ENCODE data around the gene NOTCH1.
"Not testable (repeated sequence)": the region's sequence is repeated elsewhere in the genome, so short reads cannot be mapped to it uniquely, and the experiment has no call there.

The NOTCH1 gene

DNA sequence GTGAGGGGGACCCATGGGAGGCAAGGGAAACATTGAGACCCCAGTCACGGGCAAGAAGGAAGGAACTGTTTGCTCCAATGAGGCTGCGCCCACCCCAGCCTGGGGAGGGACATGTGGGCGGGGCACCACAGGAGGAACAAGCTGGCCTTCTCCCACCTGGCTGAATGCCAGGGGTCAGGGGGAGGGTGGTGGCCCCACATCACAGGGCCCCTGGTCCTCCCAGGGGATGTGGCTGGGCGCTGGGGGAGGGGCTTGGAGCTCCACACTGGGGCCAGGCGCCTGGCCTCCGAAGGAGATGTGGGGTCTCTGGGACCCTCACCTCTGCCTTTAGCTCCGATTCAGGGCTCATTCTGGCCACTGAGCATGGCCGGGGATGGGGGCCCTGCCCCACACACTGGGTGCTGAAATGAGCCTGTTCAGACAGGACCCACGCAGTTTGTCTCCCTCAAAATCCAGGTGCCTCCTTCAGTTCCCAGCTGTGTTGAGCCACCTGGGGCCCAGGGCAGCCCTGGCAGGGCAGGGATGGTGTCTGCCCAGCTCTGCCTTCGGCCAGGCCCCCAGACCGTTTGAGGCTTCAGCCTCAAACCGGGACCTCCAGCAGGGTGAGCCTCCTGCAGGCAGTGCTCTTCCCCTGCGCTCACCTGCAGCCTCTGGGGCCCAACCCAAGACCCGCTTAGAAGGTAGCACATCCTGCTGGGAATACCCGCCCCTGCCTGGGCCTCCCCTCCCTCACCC, 33.2 kb upstream of the NOTCH1 start:
- DNase-seq = peak; percentile 54

- no peak for DNase-seq
Observed at GRCh38 chr9:136578626-136578914, 32.7 kb upstream of the NOTCH1 start.

DNA sequence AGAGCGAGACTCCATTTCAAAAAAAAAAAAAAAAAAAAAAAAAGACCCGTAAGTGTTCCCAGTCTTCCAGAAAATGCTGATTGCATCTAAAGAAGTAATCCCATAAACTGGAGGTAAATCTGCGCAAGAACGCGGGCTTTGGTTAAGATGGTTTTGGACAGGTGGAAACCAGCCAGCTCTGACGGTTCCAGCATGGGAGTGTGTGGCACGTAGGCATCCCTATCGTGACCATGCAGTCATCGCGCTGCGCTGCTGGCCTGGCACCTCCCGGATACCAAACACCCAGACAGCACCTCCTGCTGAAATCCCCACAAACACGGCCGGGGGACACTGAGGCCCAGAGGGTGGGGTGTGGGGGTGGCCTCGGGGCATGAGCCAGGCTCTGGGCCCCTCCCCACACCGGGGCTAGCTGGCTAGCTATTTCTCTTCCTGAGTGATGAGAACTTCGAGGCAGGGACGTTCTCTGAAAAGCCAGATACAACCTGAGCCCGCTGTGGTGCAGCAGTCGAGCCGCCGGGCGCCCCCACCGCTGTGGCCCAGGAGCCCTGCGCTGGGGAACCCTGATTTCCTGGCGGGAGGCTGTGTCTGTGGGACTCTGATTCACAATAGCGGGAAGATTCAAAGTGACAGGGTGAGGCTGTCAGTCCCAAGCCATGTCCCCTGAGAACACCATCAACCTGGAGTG, 32.2 kb upstream of the NOTCH1 start:
- peak; percentile 64 for DNase-seq

GRCh38 chr9:136576269-136576626, 30.4 kb upstream of the NOTCH1 start:
- DNase-seq = no peak

DNA sequence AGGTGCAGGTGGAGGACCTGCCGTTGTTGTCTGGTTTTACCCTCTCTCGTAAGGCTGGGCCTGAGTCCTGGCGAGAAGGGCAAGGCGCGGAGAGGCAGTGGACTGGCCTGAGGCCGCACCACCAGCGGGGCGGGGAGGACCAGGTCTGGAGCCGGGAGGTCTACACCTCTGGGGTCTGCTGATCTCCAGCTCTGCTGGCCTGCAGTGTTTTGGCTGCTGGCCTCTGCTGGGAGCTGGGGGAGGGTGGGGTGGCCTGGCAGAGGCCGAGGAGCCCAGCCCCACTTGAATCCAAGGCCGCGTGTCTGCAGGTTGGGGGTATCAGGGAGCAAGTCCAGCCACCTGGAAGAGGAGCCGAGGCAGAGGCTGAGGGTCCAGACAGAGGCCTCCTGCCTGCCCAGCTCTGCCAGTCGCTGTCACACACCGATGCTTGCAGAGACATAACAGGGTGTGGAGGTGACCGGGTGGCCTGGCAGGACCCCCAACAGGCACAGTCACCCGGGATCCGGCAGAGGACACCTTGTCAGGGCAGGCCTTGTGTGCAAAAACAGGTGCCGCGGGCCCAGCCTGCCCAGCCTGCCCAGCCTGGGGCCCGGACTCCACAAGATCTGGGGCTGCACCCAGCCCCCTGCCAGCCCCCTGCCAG, 29.9 kb upstream of the NOTCH1 start:
- DNase-seq = no peak

DNA sequence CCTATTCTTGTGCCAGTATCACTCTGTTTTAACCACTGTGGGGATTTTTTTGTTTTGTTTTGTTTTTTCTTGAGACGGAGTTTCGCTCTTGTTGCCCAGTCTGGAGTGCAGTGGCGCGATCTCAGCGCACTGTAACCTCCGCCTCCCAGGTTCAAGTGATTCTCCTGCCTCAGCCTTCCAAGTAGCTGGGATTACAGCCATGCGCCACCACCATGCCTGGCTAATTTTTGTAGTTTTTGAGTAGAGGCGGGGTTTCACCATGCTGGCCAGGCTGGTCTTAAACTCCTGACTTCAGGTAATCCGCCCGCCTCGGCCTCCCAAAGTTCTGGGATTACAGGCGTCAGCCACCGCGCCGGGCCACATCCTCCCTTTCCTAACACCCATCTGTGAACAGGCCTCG, 28.8 kb upstream of the NOTCH1 start:
- DNase-seq = not testable (repeated sequence)

GRCh38 chr9:136572828-136573625, 27.2 kb upstream of the NOTCH1 start:
- no peak for DNase-seq

- DNase-seq = peak; percentile 91
Observed at GRCh38 chr9:136572003-136572827, 26.4 kb upstream of the NOTCH1 start.

GRCh38 chr9:136571531-136571930, 25.7 kb upstream of the NOTCH1 start:
- peak; percentile 50 for DNase-seq

DNA sequence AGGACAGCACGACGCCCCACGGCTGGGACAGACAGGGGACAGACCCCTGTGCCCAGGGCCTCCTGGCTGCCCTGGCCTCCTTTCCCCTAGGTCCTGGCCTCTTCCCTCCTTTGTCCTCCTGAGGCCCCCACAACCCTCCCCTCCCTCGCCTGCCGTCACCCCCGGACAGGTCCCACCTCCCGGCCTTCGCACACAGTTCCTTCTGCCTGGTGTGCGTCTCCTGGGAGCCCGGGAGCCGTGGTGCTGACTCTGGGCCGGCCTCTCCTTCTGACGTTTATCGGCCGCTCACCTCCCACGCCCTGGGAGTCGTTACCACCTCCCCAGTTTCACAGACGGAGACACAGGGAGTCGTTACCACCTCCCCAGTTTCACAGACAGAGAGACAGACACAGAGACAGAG, 25.1 kb upstream of the NOTCH1 start:
- DNase-seq = no peak

DNA sequence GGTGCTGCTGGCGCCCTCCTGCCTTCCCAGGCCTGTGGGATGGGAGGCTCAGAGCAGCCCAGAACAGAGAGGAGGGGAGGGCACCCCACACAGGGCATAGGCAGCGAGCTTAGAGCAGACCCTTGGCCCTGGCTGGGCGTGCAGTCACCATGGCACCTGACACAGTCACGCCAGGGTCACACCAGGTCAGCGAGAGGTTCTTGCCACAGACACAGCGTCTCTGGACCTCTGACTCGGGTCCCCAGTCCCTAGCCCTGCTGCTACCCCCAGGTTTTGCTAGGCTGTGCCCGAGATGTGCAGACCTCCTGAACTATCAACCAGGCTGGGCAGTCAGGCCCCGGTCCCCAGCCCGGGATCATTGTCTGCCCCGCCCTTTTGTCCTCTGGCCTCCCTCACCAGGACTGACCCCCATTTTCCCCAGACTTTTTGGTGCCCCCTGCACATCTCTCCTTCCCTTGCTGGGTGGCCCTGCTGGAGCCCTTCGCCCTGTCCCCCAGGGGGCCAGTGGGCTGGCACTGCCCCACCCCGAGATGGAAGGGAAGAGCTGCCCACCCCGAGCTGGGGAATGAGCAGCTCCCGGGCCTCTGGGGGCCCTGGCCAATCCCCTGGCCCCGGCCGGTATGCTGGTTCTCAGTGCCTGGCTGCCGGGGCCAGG, 24.5 kb upstream of the NOTCH1 start:
- no peak for DNase-seq

DNA sequence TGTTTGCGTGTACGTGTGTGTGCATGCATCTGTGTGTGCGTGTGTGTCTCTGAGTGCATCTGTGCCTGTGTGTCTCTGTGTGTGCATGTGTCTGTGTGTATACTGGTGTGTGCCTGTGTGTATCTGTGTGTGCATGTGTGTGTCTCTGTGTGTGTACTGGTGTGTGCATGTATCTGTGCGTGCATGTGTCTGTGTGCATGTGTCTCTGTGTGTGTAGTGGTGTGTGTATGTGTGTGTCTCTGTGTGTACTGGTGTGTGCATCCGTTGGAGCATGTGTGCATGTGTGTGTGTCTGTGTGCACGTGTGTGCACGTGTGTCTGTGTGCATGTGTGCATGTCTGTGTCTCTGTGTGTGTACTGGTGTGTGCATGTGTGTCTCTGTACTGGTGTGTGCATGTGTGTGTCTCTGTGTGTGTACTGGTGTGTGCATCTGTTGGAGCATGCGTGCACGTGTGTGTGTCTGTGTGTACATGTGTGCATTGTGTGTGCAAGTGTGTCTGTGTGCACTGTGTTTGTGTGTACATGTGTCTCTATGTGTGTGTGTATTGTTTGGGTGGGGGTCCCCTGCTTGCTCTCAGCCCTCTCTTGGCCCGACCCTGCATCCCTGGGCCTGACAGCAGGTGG, 23.8 kb upstream of the NOTCH1 start:
- no peak for DNase-seq

- no peak for DNase-seq
Observed at GRCh38 chr9:136568288-136569081, 22.6 kb upstream of the NOTCH1 start.

DNA sequence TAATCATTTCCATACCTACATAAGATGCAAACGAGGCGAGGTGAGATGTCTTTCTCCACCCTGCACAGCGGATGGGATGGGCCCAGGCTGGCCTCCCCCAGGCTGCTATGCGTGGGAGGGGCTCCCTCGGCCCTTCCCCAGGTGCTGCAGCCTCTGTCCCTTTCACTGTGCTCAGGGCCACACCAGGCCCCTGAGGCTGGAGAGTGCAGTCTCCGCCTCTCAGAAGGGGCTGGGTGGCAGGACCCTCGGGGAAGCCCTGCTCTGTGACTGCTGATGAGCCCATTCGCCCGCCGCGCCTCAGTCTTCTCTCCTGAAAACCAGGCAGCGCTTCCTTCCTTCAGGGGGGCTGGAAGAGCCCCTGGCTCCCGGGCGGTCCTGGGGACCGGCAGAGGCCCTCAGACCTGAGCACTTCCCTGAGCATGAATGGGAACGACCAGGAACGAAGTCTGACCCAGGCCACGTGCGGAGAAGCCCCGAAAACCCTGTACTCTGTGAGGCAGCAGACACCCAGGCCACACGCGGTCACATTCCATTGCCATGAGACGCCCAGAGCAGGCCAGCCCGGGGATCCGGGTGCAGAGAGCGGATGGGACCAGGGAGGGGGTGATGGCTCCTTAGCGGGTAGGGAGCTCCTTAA, 21.9 kb upstream of the NOTCH1 start:
- DNase-seq = peak; percentile 83

GRCh38 chr9:136566901-136567300, 21.1 kb upstream of the NOTCH1 start:
- DNase-seq = no peak

DNA sequence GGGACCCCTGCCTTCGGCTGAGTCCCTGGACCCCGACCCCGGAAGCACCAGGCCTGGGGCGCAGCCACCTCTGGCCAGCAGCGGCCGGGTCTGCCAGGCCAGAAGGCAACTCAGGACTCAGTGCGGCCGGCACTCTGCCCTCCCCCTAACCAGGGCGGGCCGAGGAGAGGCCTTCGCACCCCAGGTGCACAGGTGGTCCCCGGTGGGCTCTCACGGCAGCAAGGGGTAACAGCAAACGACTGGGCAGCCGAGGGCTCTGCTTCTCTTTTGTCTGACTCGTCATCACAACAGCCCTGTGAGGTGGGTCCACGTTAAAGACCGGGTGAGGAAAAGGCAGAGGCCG, 20.7 kb upstream of the NOTCH1 start:
- DNase-seq = no peak

GRCh38 chr9:136565715-136566552, 20.1 kb upstream of the NOTCH1 start:
- no peak for DNase-seq

DNA sequence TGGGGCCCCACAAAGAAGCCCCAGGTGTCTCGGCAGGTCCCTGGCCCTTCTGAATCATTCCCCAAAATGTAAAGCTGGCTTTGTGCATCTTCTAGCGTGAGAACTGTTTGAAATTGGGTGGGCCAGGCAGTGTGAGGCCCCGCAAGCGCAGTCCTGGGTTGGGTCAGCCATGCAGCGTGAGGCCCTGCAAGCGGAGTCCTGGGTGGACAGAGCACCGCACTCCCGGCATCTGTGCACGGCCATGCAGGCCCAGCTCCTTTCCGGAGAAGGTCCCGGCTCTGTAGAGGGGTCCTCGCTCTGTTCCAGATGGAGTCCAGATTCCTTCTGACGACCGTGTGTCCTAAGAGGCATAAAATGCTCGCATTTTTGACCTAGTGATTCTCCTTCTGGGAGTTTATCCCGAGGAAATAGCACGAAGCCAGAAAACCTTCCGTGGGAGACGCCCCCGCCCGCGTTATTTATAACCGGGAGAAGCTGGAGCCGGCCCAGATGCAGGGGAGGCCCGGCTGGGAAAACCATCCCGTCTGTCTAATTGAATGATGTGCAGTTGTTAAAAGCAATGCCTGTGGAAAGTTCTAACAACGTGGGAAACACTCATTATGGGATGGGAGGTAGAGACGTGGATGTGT, 19.4 kb upstream of the NOTCH1 start:
- DNase-seq = peak; percentile 65
